IMR-90 (cell line): Measurements from ENCODE around the gene PLB1. TPM values are rescaled to one million over a fixed set of nuclear protein-coding genes. Genes with fewer than 3 reads are reported as not detected.

Experiments used
- ATAC-seq: fragments of 200-7000 bp; cut with Tn5 transposase; 2 replicates; pipeline ENCODE4 v1.9.1; 2020; ENCODE audit warnings: low read depth, mild to moderate bottlenecking, moderate library complexity
- BruUV-seq: library from RNA; stranded (reverse); fragments of 400-500 nt; replicated peaks from 2 replicates; lab custom pipeline; 2021; lab: Mats Ljungman, UMichigan
- CTCF ChIA-PET: fragments of 300-600 bp; formaldehyde crosslinking; extraction: SDS; loops from one replicate; lab custom pipeline; 2021; ENCODE audit warnings: antibody characterized with exemption; lab: Yijun Ruan, JAX
- POLR2A ChIA-PET: fragments of 300-600 bp; sonication (Branson Sonifier 250); formaldehyde crosslinking; loops from one replicate; lab custom pipeline; 2022; ENCODE audit warnings: antibody characterized with exemption; ENCODE audit not compliant: unreplicated experiment; lab: Charles Lee
- DNase-seq: peaks from one replicate; pipeline ENCODE4 v3.0.0; 2013
- H2AFZ ChIP-seq: replicated peaks from 2 replicates; pipeline ENCODE3; 2013; ENCODE audit warnings: low read length, mild to moderate bottlenecking; ENCODE audit not compliant: poor library complexity
- H2AK5ac ChIP-seq: 2 replicates; pipeline ENCODE4 v1.6.1; 2013; ENCODE audit warnings: low read depth, low read length, inconsistent platforms
- H2AK9ac ChIP-seq: replicated peaks from 2 replicates; pipeline ENCODE3; 2013; ENCODE audit warnings: mild to moderate bottlenecking, low read depth, low read length, moderate library complexity; ENCODE audit not compliant: poor library complexity
- H2BK120ac ChIP-seq: 2 replicates; pipeline ENCODE4 v1.6.1; 2013; ENCODE audit warnings: low read depth, low read length, inconsistent platforms
- H2BK15ac ChIP-seq: 3 replicates; pipeline ENCODE4 v1.6.1; 2013; ENCODE audit warnings: low read depth, low read length, inconsistent platforms
- H2BK20ac ChIP-seq: 2 replicates; pipeline ENCODE4 v1.6.1; 2013; ENCODE audit warnings: low read depth, mild to moderate bottlenecking, inconsistent platforms, low read length, moderate library complexity
- H2BK5ac ChIP-seq: 2 replicates; pipeline ENCODE4 v1.6.1; 2013; ENCODE audit warnings: mild to moderate bottlenecking, low read depth, low read length, inconsistent platforms; ENCODE audit not compliant: poor library complexity, severe bottlenecking
- H3K14ac ChIP-seq: replicated peaks from 2 replicates; pipeline ENCODE4 v1.6.1; 2013; ENCODE audit warnings: low read depth, low read length, inconsistent platforms
- H3K18ac ChIP-seq: 2 replicates; pipeline ENCODE4 v1.6.1; 2013; ENCODE audit warnings: low read depth, low read length, control low read depth
- H3K23ac ChIP-seq: 2 replicates; pipeline ENCODE4 v1.6.1; 2013; ENCODE audit warnings: low read depth, low read length, inconsistent platforms
- H3K27ac ChIP-seq: 2 replicates; pipeline ENCODE4 v1.5.1; 2013; ENCODE audit warnings: mild to moderate bottlenecking, control low read depth, low read length; ENCODE audit not compliant: insufficient read depth
- H3K27me3 ChIP-seq: 2 replicates; pipeline ENCODE4 v1.6.1; 2013; ENCODE audit warnings: low read length; ENCODE audit not compliant: control insufficient read depth, insufficient read depth
- H3K36me3 ChIP-seq: 2 replicates; pipeline ENCODE4 v1.6.1; 2013; ENCODE audit warnings: low read length, mixed read lengths; ENCODE audit not compliant: control insufficient read depth, insufficient read depth
- H3K4ac ChIP-seq: 2 replicates; pipeline ENCODE4 v1.6.1; 2013; ENCODE audit warnings: low read depth, low read length, inconsistent platforms
- H3K4me1 ChIP-seq: 2 replicates; pipeline ENCODE4 v1.6.1; 2013; ENCODE audit warnings: low read length, mixed read lengths; ENCODE audit not compliant: control insufficient read depth, insufficient read depth
- H3K4me2 ChIP-seq: 2 replicates; pipeline ENCODE4 v1.6.1; 2013; ENCODE audit warnings: low read depth, mild to moderate bottlenecking, control low read depth, low read length, moderate library complexity
- H3K4me3 ChIP-seq: 2 replicates; pipeline ENCODE4 v1.5.1; 2013; ENCODE audit warnings: low read depth, mild to moderate bottlenecking, control low read depth, low read length, moderate library complexity; ENCODE audit not compliant: insufficient read depth
- H3K56ac ChIP-seq: 2 replicates; pipeline ENCODE4 v1.6.1; 2013; ENCODE audit warnings: low read length, inconsistent platforms; ENCODE audit not compliant: insufficient read depth; ENCODE audit errors: extremely low read depth
- H3K79me1 ChIP-seq, 2 experiments: 2 replicates each; pipeline ENCODE4 v1.6.1; 2013; ENCODE audit warnings: low read length in 2 of 2, inconsistent platforms in 1 of 2, low read depth in 1 of 2
- H3K9ac ChIP-seq: 2 replicates; pipeline ENCODE4 v1.6.1; 2013; ENCODE audit warnings: low read depth, low read length, control low read depth
- H3K9me1 ChIP-seq: 2 replicates; pipeline ENCODE4 v1.6.1; 2013; ENCODE audit warnings: low read length, inconsistent platforms; ENCODE audit not compliant: insufficient read depth
- H3K9me3 ChIP-seq: 2 replicates; pipeline ENCODE4 v1.6.1; 2013; ENCODE audit warnings: low read length; ENCODE audit not compliant: control insufficient read depth, insufficient read depth
- H4K20me1 ChIP-seq: 2 replicates; pipeline ENCODE4 v1.6.1; 2013; ENCODE audit warnings: low read length, inconsistent platforms; ENCODE audit not compliant: insufficient read depth
- H4K5ac ChIP-seq: 2 replicates; pipeline ENCODE4 v1.6.1; 2013; ENCODE audit warnings: mild to moderate bottlenecking, low read depth, low read length, control low read depth
- H4K8ac ChIP-seq, 2 experiments: 2 replicates each; pipeline ENCODE4 v1.6.1; 2013; ENCODE audit warnings: low read depth in 2 of 2, low read length in 2 of 2, control low read depth in 1 of 2, inconsistent platforms in 1 of 2
- H4K91ac ChIP-seq: 2 replicates; pipeline ENCODE4 v1.6.1; 2013; ENCODE audit warnings: low read depth, low read length, inconsistent platforms; ENCODE audit not compliant: insufficient read depth
- BHLHE40 ChIP-seq: fragments of 150-350 bp; IDR thresholded peaks from 2 replicates; pipeline ENCODE4 v1.6.1; 2016; ENCODE audit warnings: mild to moderate bottlenecking, low read depth, low read length
- CHD1 ChIP-seq: IDR thresholded peaks from 2 replicates; pipeline ENCODE4 v1.6.1; 2012; ENCODE audit warnings: low read depth, low read length, improper control_type of control experiment
- MXI1 ChIP-seq: IDR thresholded peaks from 2 replicates; pipeline ENCODE4 v1.6.1; 2012; ENCODE audit warnings: low read depth, mild to moderate bottlenecking, low read length, moderate library complexity, borderline replicate concordance
- POLR2A ChIP-seq: IDR thresholded peaks from 2 replicates; pipeline ENCODE4 v1.6.1; 2012; ENCODE audit warnings: mild to moderate bottlenecking, low read depth, low read length
- RAD21 ChIP-seq: IDR thresholded peaks from 2 replicates; pipeline ENCODE4 v1.6.1; 2012; ENCODE audit warnings: low read length, improper control_type of control experiment
- RCOR1 ChIP-seq: IDR thresholded peaks from 2 replicates; pipeline ENCODE4 v1.6.1; 2012; ENCODE audit warnings: mild to moderate bottlenecking, low read length, improper control_type of control experiment; ENCODE audit not compliant: insufficient replicate concordance
- WGBS, 2 experiments: methylation state at CpG; one replicate each; pipeline versions ENCODE4 v1.1.5 to v1.1.7; 2013; ENCODE audit warnings: missing lambda C conversion rate in 2 of 2; ENCODE audit not compliant: insufficient read length in 1 of 2; ENCODE audit errors: extremely low coverage in 2 of 2; 5-methylcytosine and 5-hydroxymethylcytosine counted together
- dilution Hi-C: fragments of 300-500 bp; cut with HindIII; formaldehyde crosslinking; loops from one replicate; pipeline ENCODE4 v1.14.3; 2018; ENCODE audit warnings: low sequenced_read_pairs; ENCODE audit not compliant: unreplicated experiment
- in situ Hi-C: fragments of 300-500 bp; cut with MboI; formaldehyde crosslinking; loops from 3 replicates; pipeline ENCODE4 v1.14.3; 2019; ENCODE audit warnings: low sequenced_read_pairs, inconsistent platforms, mixed read lengths
- intact Hi-C: fragments of 100-400 bp; cut with micrococcal nuclease; formaldehyde crosslinking; loops from 2 replicates; pipeline ENCODE4 v1.10.0; 2022
- polyA plus RNA-seq, 3 experiments: library from polyadenylated mRNA; depleted of rRNA; stranded (reverse); fragments of >200 nt; gene quantifications; 2 replicates each; pipeline ENCODE4 v1.2.3, GENCODE V29; 2012; ENCODE audit warnings: low replicate concordance in 1 of 3
- total RNA-seq: library from RNA; depleted of rRNA; stranded (reverse); fragments of >200 nt; gene quantifications from 2 replicates; pipeline ENCODE4 v1.2.3, GENCODE V29; 2012
- TF ChIP-seq, protein P1 (sequence below): fragments of 150-350 bp; IDR thresholded peaks from 2 replicates; pipeline ENCODE4 v1.6.1; 2016; ENCODE audit warnings: low read depth, mild to moderate bottlenecking, low read length, moderate library complexity, borderline replicate concordance

Gene PLB1
- total and polyA plus RNA-seq, 2 of the 4 experiments (the other 2 are of a cell fraction), result 0.74 to 0.90 TPM

DNA sequence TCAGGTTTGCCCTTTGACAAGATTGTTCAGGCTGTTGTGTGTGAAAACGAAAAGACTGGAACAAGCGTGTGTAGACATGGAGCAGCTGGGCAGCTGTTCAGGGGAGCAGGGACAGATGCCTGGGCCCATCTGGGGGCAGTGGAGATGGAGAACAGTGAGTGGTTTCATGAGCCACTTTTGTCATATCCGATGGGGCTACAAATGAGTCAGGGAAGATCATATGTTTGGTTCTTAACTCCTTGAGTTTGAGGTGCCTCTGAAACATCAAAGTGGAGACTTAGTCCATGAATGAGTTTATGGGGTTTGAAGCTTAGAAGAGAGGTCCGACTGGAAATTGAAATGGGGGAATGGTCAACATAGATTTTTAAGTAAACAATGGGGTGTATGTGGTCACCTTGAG is 9.3 kb upstream of the PLB1 start:
- Histone ChIP-seq H4K8ac (no peak overlapping the region), H2BK120ac (no peak overlapping the region), H2AFZ (no peak overlapping the region), H3K79me1 (no peaks in the 10 kb centered on the region), H3K4me1 (no peaks in the 10 kb centered on the region), H3K36me3 (no peaks in the 10 kb centered on the region), H3K56ac (no peak overlapping the region), H2AK5ac (no peak overlapping the region), H2BK5ac (no peak overlapping the region), H2BK20ac (no peak overlapping the region), H3K23ac (no peak overlapping the region), H3K9ac (no peak overlapping the region), H3K9me1 (no peaks in the 10 kb centered on the region), H4K91ac (no peak overlapping the region), H3K4me2 (no peak overlapping the region), H3K14ac (no peak overlapping the region), H3K18ac (no peak overlapping the region), H3K4ac (no peak overlapping the region), H3K27me3 (peaks cover 48% of the 10 kb centered on the region), H4K5ac (no peak overlapping the region), H2BK15ac (no peak overlapping the region), H2AK9ac (no peak overlapping the region), H3K9me3 (no peaks in the 10 kb centered on the region), H4K20me1 (no peaks in the 10 kb centered on the region), H3K27ac (no peak overlapping the region), H3K4me3 (no peak overlapping the region)
- dilution Hi-C loops, result no loop called here
- 95% methylated on average over 2 of the region's 4 CpGs; no CpG with 5 or more reads in 1 of the 2 experiments for WGBS, 2 experiments
- no TSS peak for BruUV-seq
- ATAC-seq (no peak), DNase-seq (no peak)
- TF ChIP-seq CHD1 (no peak), RAD21 (no peak), BHLHE40 (no peak), MXI1 (no peak), POLR2A (no peak), RCOR1 (no peak)
- TF ChIP-seq, protein P1, sequence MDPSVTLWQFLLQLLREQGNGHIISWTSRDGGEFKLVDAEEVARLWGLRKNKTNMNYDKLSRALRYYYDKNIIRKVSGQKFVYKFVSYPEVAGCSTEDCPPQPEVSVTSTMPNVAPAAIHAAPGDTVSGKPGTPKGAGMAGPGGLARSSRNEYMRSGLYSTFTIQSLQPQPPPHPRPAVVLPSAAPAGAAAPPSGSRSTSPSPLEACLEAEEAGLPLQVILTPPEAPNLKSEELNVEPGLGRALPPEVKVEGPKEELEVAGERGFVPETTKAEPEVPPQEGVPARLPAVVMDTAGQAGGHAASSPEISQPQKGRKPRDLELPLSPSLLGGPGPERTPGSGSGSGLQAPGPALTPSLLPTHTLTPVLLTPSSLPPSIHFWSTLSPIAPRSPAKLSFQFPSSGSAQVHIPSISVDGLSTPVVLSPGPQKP, result no peak
- POLR2A ChIA-PET, result no interaction called here
- CTCF ChIA-PET, result no interaction called here
- in situ Hi-C loops, result no loop called here
- intact Hi-C loops, result no loop called here
